Stimulated activated CD4-positive, alpha-beta T cell treated with anti-CD3 and anti-CD28 coated beads, Interleukin-2, amount 100 ng/mL, for 4 hours (primary cell): ENCODE data around the gene CALM3.
"Not testable (repeated sequence)": the region's sequence is repeated elsewhere in the genome, so short reads cannot be mapped to it uniquely, and the experiment has no call there.

Experiments
- DNase-seq: peaks from one replicate; pipeline ENCODE4 v3.0.0-alpha.2; 2020; ENCODE audit warnings: low read depth

CALM3 gene

GRCh38 chr19:46601318-46602224 lies at the start of gene CALM3:
Gene CALM3, plus strand, starts transcription at chr19:46601330. Its CDS starts 105 bp downstream, at chr19:46601435.
- DNase-seq, result no peak

GRCh38 chr19:46552891-46553290 lies 48.2 kb upstream of the CALM3 start:
- DNase-seq, result no peak

GRCh38 chr19:46554161-46554560 lies 47.0 kb upstream of the CALM3 start:
- no peak for DNase-seq

GRCh38 chr19:46555628-46556280 lies 45.4 kb upstream of the CALM3 start:
- DNase-seq, result no peak

- not testable (repeated sequence) for DNase-seq
Observed at GRCh38 chr19:46556471-46556870, 44.7 kb upstream of the CALM3 start.

GRCh38 chr19:46559203-46559602 lies 41.9 kb upstream of the CALM3 start:
- no peak for DNase-seq

- not testable (repeated sequence) for DNase-seq
Observed at GRCh38 chr19:46559675-46560074, 41.5 kb upstream of the CALM3 start.

- DNase-seq, result no peak
Observed at GRCh38 chr19:46564701-46565100, 36.4 kb upstream of the CALM3 start.

GRCh38 chr19:46571495-46571894 lies 29.6 kb upstream of the CALM3 start:
- no peak for DNase-seq

- no peak for DNase-seq
Observed at GRCh38 chr19:46573679-46574498, 27.2 kb upstream of the CALM3 start.

GRCh38 chr19:46574533-46574932 lies 26.6 kb upstream of the CALM3 start:
- DNase-seq, result peak; percentile 31

GRCh38 chr19:46578450-46578849 lies 22.7 kb upstream of the CALM3 start:
- no peak for DNase-seq

- DNase-seq, result no peak
Observed at GRCh38 chr19:46579361-46579879, 21.7 kb upstream of the CALM3 start.

GRCh38 chr19:46580247-46580646 lies 20.9 kb upstream of the CALM3 start:
- no peak for DNase-seq

- DNase-seq, result no peak
Observed at GRCh38 chr19:46585539-46585938, 15.6 kb upstream of the CALM3 start.

GRCh38 chr19:46586294-46586693 lies 14.8 kb upstream of the CALM3 start:
- no peak for DNase-seq

GRCh38 chr19:46587861-46588260 lies 13.3 kb upstream of the CALM3 start:
- no peak for DNase-seq

GRCh38 chr19:46591254-46591653 lies 9.9 kb upstream of the CALM3 start:
- DNase-seq, result no peak

GRCh38 chr19:46591870-46592269 lies 9.3 kb upstream of the CALM3 start:
- no peak for DNase-seq

- DNase-seq, result no peak
Observed at GRCh38 chr19:46596008-46596407, 5.1 kb upstream of the CALM3 start.

- DNase-seq, result no peak
Observed at GRCh38 chr19:46598372-46598917, 2.7 kb upstream of the CALM3 start.
